NCI-H524 (cell line): ENCODE data around the gene DMAC1.

ENCODE experiments used
- DNase-seq, 2 experiments: peaks; one replicate each; lab custom pipeline; 2025; lab: John Stamatoyannopoulos, UW

The DMAC1 gene, protein sequence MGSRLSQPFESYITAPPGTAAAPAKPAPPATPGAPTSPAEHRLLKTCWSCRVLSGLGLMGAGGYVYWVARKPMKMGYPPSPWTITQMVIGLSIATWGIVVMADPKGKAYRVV

DNA sequence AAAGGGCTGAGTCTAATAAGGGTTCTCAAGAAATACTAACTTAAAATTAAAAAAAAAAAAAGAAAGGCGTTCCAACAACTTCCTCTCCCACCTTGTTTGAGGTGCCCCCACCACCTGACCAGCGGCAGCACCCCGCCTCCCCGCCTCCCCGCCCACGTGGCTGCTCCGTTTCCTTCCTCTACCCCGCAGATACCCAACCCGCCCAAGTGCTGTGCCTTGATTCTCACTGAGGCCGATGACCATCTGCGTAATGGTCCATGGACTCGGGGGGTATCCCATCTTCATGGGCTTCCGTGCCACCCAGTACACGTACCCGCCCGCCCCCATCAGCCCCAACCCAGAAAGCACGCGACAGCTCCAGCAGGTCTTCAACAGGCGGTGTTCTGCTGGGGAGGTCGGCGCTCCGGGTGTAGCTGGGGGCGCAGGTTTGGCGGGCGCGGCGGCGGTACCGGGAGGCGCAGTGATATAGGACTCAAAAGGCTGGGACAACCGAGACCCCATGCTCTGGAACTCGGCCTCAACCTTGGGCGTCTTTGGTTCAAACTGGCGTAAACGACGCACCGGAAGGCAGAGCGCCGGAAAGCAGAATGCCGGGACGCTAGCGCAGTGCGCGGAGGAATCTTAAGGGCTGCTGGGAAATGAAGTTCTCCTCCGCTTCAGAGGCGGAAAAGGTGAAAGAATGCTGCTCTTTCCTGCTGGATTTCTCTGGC is at the start of gene DMAC1:
DMAC1 (minus strand) TSS at position 545 of the 710 bp plus-strand sequence; CDS start at position 501, 44 bp downstream.
- DNase-seq: peak; percentile 60 to 85

GRCh38 chr9:7849362-7849761 is 49.8 kb upstream of the DMAC1 start:
- no peak for DNase-seq

- DNase-seq: no peak
Observed at GRCh38 chr9:7848498-7848897, 48.9 kb upstream of the DMAC1 start.

- peak in 1 of 2 experiments; percentile 52 for DNase-seq
Observed at GRCh38 chr9:7844242-7844641, 44.7 kb upstream of the DMAC1 start.

- no peak for DNase-seq
Observed at GRCh38 chr9:7841831-7842230, 42.3 kb upstream of the DMAC1 start.

DNA sequence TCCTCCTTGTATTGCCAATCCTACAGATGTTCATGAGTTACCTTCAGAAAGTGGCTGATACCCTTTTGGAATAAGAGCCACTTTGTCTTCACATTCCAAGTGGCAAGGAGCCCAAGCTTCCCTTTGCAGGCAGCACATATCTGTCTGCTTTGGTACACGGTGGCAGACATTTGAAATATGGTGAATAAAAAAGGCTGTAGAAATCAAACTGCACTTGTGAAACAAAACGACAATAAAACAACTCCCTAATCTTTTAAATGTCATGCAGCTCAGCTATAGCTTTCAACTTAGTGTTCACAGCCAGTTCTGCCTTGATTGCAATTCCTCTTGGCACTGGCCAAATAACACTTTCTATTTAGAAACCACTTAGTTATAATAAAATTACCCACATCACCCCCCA is 35.0 kb upstream of the DMAC1 start:
- DNase-seq: no peak

- no peak for DNase-seq
Observed at GRCh38 chr9:7828334-7828733, 28.8 kb upstream of the DMAC1 start.

DNA sequence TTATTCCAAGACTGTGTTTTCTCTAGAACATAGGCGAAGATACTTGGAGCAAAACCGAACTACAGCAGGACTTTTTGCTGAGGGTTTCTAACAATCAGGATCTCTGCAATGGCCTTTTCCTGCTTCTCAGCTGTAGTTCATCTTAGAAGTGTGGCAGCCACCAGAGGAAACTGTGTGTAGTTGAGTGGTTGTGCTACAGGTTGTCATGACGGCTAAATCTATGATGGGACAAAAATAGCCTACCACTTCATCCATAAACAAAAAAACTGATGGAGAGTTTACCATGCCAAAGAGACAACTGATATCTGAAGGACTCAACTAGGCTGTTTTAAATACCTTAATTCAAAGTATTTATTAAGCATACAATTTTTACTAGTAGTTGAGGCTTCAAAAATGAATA is 28.2 kb upstream of the DMAC1 start:
- DNase-seq: no peak

DNA sequence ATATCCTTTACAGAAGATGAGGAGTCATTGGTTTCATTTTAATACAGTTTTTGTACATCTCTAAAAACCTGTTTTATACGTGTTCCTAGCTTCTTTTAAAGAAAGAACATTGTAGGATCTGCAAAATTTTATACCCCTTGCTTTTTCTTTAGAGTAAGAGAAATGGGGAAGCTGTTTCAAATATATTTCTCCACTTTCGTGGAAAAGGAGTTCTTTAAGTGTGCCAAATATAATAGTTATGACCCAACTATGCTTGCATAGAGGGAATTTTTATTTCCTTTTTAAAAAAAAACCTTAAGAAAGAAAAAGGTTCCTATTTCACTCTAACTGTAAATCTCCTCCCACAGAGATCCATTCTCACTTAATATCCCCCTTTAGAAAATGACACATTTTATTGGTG is 27.5 kb upstream of the DMAC1 start:
- no peak for DNase-seq

DNA sequence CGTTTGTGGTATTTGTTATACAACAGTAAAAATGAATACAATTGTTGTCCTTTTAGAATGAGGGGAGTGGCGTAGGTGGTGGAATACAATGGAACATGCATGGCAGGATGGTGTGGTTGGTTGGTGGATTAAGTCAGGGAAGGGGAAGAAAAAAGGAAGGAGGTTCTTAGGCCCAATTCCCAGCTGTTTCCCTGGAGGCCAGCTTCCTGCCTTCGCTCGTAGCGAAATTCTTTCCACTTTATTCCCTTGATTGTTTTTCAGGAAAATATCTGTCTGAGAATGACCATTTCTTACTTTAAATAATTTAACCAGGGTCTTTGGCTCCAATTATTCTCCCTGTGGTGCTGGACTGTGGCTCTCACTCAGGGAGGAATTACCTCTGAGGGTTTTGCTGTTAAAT is 24.1 kb upstream of the DMAC1 start:
- DNase-seq: no peak

DNA sequence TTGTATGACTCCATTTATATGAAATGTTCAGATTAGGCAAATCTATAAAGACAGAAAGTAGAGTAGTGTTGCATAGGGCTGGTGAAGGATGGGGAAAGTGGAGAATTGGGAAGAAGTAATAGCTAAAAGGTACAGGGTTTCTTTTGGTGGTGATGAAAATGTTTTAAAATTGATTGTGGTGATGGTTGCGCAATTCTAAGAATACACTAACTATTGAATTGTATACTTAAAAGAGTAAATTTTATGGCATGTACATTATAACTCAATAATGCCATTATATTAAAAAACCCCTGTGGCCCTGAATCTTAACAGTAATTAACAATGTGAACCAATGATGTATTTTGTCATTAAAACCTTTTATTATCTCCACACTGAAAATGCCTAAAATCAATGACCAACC is 20.4 kb upstream of the DMAC1 start:
- no peak for DNase-seq

- no peak for DNase-seq
Observed at GRCh38 chr9:7816021-7816420, 16.4 kb upstream of the DMAC1 start.

DNA sequence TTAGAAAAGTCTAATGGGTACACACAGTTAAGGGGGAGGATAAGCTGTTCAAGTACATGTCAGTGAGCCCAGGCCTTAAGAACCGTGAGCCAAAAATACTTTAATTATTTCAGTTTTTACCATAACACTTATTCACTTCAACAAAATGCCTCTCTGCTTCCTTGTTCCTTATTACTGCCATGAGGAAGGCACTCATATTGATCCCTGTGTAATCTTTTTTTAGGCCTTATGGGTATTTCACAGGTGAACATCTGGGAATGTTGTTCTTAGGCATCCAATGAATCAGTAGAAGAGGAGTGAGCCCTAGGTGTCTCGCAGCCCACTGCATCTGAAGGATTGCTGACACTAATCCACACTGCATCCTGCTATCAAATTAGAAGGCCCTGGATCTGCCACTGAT is 13.5 kb upstream of the DMAC1 start:
- DNase-seq: peak in 1 of 2 experiments; percentile 1

- no peak for DNase-seq
Observed at GRCh38 chr9:7811677-7812076, 12.1 kb upstream of the DMAC1 start.

- DNase-seq: no peak
Observed at GRCh38 chr9:7802666-7803065, 3.1 kb upstream of the DMAC1 start.

DNA sequence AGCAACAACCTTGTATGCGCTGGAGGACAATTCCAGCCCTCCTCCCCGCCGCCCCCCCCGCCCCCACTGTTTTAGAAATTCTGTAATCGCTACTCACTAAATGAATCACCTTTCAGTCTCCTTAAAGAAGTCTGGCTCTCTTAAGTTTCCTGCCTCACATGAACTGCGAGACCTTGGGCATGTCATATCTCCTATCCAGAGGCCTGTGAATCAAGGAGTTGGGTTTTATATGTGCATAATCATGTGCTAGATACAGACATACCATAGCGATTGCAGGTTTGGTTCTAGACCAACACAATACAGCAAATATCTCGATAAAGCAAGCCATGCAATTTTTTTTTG is 337 bp upstream of the DMAC1 start:
- no peak for DNase-seq

DNA sequence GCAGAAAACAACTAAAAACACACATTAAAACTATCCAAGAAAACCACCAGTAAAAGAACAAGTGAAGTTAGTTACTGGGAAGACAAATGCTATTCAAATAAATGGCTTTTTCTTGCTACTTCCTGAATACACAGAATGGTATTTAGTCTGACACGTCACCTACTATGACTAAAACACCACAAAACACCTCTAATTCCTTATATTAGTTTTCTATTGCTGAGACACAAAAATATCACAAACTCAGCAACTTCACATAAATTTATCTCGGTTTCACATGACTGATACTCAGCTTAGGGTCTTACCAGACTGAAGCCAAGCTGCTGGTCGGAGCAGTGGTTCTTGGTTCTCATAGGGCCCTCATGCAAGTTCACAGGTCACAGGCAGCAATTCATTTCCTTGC is 5.4 kb downstream of the DMAC1 start:
- no peak for DNase-seq

GRCh38 chr9:7791394-7791793 is 8.2 kb downstream of the DMAC1 start:
- no peak for DNase-seq

- no peak for DNase-seq
Observed at GRCh38 chr9:7790819-7791182, 8.8 kb downstream of the DMAC1 start.

DNA sequence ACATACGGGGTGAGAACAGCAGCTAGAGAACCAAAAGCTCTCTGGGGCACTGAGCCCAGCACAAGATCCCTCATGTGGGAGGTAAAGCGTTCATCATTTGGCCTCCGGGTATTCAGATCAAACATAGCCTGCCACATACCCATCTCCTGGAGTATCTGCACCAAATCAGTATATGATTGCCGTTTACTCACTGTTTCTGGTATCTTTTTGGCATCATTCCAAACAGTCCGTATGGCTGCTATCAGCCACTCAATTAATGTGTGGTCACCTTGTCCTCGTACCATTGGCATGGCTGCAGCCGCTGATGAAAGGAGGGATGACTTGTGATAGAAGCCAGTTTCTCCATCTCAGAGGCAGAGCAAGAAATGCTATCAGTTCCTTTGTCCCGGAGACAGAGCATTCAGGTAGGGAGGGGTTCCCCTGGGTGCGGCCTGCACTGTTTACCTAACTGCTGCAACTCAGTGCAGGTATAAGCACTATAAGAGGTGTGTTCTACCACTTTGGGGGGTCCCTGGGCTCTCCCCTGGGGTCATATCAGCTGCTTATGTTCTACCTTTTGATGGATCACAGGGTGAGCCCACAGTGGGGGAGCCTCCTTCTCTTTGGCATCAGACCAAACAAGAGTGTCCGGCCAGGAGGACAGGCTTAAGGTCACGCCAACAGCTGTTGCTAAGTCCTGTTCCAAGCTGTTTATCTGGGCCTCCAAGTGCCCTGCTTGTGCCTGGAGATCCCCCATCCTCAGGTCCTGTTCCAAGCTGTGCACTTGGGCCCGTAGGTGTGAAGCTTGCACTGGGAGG is 9.4 kb downstream of the DMAC1 start:
- no peak for DNase-seq

GRCh38 chr9:7788772-7789171 is 10.8 kb downstream of the DMAC1 start:
- no peak for DNase-seq

DNA sequence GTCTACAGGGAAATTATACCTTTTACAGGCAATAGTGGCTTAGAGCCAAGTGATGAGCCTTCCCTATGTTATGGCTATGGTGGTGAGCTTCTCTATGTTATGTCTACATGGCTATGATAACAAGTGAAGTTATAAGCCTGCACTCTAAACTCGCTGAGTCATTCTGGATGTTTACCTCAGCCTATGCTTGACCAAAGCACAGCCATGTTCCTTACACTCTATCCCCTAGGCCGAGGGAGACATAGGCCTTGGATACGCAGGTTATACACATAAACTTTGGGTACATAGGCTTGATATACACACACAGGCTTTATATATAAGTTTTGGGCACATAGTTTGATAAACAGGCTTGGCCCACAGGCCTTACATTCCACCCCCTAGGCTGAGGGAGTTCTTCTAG is 13.8 kb downstream of the DMAC1 start:
- no peak for DNase-seq

DNA sequence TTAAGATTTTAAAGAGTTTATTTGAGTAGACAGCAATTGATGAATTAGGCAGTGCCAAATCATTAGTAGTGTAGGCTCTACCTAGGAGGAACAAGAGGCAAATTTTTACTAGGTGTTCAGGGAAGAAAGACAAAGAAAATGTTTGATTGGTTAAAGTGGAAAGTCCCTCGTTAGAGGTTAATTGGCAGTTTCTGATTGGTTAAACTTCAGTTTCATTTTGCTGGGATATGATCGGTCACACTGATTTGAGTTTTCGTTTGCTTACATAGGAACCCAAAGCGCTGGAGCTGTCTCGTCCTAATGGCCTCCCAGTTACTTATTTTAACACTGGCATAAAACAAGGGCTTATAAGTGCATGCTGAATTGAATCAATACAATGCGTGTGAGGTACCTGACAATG is 15.1 kb downstream of the DMAC1 start:
- DNase-seq: no peak
